HepG2 (cell line): ENCODE results near the gene RABGAP1. TPM values are rescaled to one million over a fixed set of nuclear protein-coding genes. Genes with fewer than 3 reads are reported as not detected.

Experiments used
- KMT2B ChIP-seq: IDR thresholded peaks from 2 replicates; pipeline ENCODE4 v1.6.1; 2016; ENCODE audit warnings: missing genetic modification reagents, missing compliant biosample characterization
- MYNN ChIP-seq: sonication (generic); formaldehyde crosslinking; IDR thresholded peaks from 2 replicates; pipeline ENCODE4 v1.4.0; 2020; ENCODE audit warnings: mild to moderate bottlenecking, low read depth, missing genetic modification reagents
- PHF21A ChIP-seq: sonication (generic); formaldehyde crosslinking; IDR thresholded peaks from 2 replicates; pipeline ENCODE4 v1.5.0; 2020; ENCODE audit warnings: mild to moderate bottlenecking, missing genetic modification reagents
- SUZ12 ChIP-seq: fragments of 150-350 bp; IDR thresholded peaks from 2 replicates; pipeline ENCODE4 v1.6.1; 2014; ENCODE audit warnings: low read depth, low read length
- TBL1XR1 ChIP-seq: fragments of 150-350 bp; IDR thresholded peaks from 2 replicates; pipeline ENCODE4 v1.6.1; 2014; ENCODE audit warnings: borderline replicate concordance, low read length; ENCODE audit not compliant: partially characterized antibody
- ZKSCAN8 ChIP-seq: IDR thresholded peaks from 2 replicates; pipeline ENCODE4 v1.6.1; 2016; ENCODE audit warnings: borderline replicate concordance, missing genetic modification reagents, missing compliant biosample characterization
- ZMYM4 ChIP-seq: sonication (generic); formaldehyde crosslinking; IDR thresholded peaks from 2 replicates; pipeline ENCODE4 v1.8.1; 2023; ENCODE audit warnings: mild to moderate bottlenecking, missing genetic modification reagents
- ZNF263 ChIP-seq: sonication (generic); formaldehyde crosslinking; IDR thresholded peaks from 2 replicates; pipeline ENCODE4 v1.4.0; 2020; ENCODE audit warnings: missing genetic modification reagents
- ZNF441 ChIP-seq: sonication (generic); formaldehyde crosslinking; IDR thresholded peaks from 2 replicates; pipeline ENCODE4 v1.7.0; 2021; ENCODE audit warnings: missing genetic modification reagents, borderline replicate concordance
- ZNF510 ChIP-seq: sonication (generic); formaldehyde crosslinking; IDR thresholded peaks from 2 replicates; pipeline ENCODE4 v1.4.0; 2020; ENCODE audit warnings: low read depth, mild to moderate bottlenecking, missing genetic modification reagents
- ZNF546 ChIP-seq: sonication (generic); formaldehyde crosslinking; conservative IDR thresholded peaks from 2 replicates; pipeline ENCODE4 v1.8.1; 2023; ENCODE audit warnings: mild to moderate bottlenecking, missing genetic modification reagents
- ZNF850 ChIP-seq: sonication (generic); formaldehyde crosslinking; conservative IDR thresholded peaks from 2 replicates; pipeline ENCODE4 v1.9.0; 2021; ENCODE audit warnings: mild to moderate bottlenecking, missing genetic modification reagents
- ZSCAN25 ChIP-seq: sonication (generic); formaldehyde crosslinking; IDR thresholded peaks from 2 replicates; pipeline ENCODE4 v1.8.0; 2022; ENCODE audit warnings: mild to moderate bottlenecking, missing genetic modification reagents
- polyA plus RNA-seq, 8 experiments: library from polyadenylated mRNA; depleted of rRNA in 3 of 8; stranded (reverse) in 7 of 8; unstranded in 1 of 8; fragments of >200 nt; fragmentation: Illumina TruSeq in 4 of 8; extraction: Trizol in 4 of 8; gene quantifications; 2 replicates each; pipeline versions ENCODE4 v1.2.1 to v1.2.3, GENCODE V29; 2011 to 2016; ENCODE audit warnings: low read depth in 4 of 8, missing spikeins in 1 of 8, mixed read lengths in 1 of 8; ENCODE audit not compliant: insufficient read depth in 1 of 8
- total RNA-seq, 5 experiments: library from RNA; depleted of rRNA; stranded (reverse); fragments of >200 nt; fragmentation: Illumina TruSeq; extraction: Trizol; gene quantifications; 2 replicates each; pipeline ENCODE4 v1.2.3, GENCODE V29; 2016; ENCODE audit warnings: low read depth in 1 of 5
- TF ChIP-seq, protein P1 (sequence below): sonication (generic); formaldehyde crosslinking; IDR thresholded peaks from 2 replicates; pipeline ENCODE4 v1.4.0; 2020; ENCODE audit warnings: missing genetic modification reagents, borderline replicate concordance
- TF ChIP-seq, protein P2 (sequence below): sonication (generic); formaldehyde crosslinking; IDR thresholded peaks from 2 replicates; pipeline ENCODE4 v1.4.0; 2020; ENCODE audit warnings: missing genetic modification reagents
- TF ChIP-seq, protein P3 (sequence below): fragments of 450-650 bp; IDR thresholded peaks from 2 replicates; pipeline ENCODE4 v1.6.1; 2016
- TF ChIP-seq, protein P4 (sequence below): sonication (generic); formaldehyde crosslinking; IDR thresholded peaks from 2 replicates; pipeline ENCODE4 v1.4.0; 2020; ENCODE audit warnings: low read depth, mild to moderate bottlenecking, missing genetic modification reagents
- TF ChIP-seq, protein P5 (sequence below): IDR thresholded peaks from 2 replicates; pipeline ENCODE4 v1.6.1; 2012; ENCODE audit warnings: inconsistent platforms
- TF ChIP-seq, protein P6 (sequence below): IDR thresholded peaks from 2 replicates; pipeline ENCODE4 v1.6.1; 2012; ENCODE audit warnings: low read length, improper control_type of control experiment
- TF ChIP-seq, protein P7 (sequence below): IDR thresholded peaks from 2 replicates; pipeline ENCODE4 v1.6.1; 2018; ENCODE audit warnings: missing genetic modification reagents, mild to moderate bottlenecking, missing compliant biosample characterization

Gene RABGAP1
- total and polyA plus RNA-seq, 2 of the 13 experiments (the other 11 are each of a cell fraction or from before 2014, with no cell fraction given): 19.1 to 19.3 TPM

- TF ChIP-seq ZNF263 (peak; percentile 20; the same call in 1 of the 2 replicates), PHF21A (CRISPR knock-in tag) (peak; percentile 75; the same call in 1 of the 2 replicates), ZNF441 (CRISPR knock-in tag) (peak; percentile 24; the same call in 1 of the 2 replicates), ZMYM4 (peak; percentile 52), MYNN (CRISPR knock-in tag) (no peak), ZSCAN25 (CRISPR knock-in tag) (no peak), ZNF510 (CRISPR knock-in tag) (no peak), SUZ12 (no peak), KMT2B (CRISPR knock-in tag) (no peak), TBL1XR1 (no peak), ZKSCAN8 (0 out of 2 replicates have a peak, but pooled peaks have one; percentile 40), ZNF546 (no peak), ZNF850 (CRISPR knock-in tag) (no peak)
- TF ChIP-seq, protein P1, sequence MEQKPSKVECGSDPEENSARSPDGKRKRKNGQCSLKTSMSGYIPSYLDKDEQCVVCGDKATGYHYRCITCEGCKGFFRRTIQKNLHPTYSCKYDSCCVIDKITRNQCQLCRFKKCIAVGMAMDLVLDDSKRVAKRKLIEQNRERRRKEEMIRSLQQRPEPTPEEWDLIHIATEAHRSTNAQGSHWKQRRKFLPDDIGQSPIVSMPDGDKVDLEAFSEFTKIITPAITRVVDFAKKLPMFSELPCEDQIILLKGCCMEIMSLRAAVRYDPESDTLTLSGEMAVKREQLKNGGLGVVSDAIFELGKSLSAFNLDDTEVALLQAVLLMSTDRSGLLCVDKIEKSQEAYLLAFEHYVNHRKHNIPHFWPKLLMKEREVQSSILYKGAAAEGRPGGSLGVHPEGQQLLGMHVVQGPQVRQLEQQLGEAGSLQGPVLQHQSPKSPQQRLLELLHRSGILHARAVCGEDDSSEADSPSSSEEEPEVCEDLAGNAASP: peak; percentile 54; the same call in 1 of the 2 replicates
- TF ChIP-seq, protein P2, sequence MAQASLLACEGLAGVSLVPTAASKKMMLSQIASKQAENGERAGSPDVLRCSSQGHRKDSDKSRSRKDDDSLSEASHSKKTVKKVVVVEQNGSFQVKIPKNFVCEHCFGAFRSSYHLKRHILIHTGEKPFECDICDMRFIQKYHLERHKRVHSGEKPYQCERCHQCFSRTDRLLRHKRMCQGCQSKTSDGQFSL (CRISPR knock-in tag): no peak
- TF ChIP-seq, protein P3, sequence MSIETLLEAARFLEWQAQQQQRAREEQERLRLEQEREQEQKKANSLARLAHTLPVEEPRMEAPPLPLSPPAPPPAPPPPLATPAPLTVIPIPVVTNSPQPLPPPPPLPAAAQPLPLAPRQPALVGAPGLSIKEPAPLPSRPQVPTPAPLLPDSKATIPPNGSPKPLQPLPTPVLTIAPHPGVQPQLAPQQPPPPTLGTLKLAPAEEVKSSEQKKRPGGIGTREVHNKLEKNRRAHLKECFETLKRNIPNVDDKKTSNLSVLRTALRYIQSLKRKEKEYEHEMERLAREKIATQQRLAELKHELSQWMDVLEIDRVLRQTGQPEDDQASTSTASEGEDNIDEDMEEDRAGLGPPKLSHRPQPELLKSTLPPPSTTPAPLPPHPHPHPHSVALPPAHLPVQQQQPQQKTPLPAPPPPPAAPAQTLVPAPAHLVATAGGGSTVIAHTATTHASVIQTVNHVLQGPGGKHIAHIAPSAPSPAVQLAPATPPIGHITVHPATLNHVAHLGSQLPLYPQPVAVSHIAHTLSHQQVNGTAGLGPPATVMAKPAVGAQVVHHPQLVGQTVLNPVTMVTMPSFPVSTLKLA: no peak
- TF ChIP-seq, protein P4, sequence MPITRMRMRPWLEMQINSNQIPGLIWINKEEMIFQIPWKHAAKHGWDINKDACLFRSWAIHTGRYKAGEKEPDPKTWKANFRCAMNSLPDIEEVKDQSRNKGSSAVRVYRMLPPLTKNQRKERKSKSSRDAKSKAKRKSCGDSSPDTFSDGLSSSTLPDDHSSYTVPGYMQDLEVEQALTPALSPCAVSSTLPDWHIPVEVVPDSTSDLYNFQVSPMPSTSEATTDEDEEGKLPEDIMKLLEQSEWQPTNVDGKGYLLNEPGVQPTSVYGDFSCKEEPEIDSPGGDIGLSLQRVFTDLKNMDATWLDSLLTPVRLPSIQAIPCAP (CRISPR knock-in tag): no peak
- TF ChIP-seq, protein P5, sequence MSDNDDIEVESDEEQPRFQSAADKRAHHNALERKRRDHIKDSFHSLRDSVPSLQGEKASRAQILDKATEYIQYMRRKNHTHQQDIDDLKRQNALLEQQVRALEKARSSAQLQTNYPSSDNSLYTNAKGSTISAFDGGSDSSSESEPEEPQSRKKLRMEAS: 0 out of 2 replicates have a peak, but pooled peaks have one; percentile 24
- TF ChIP-seq, protein P6, sequence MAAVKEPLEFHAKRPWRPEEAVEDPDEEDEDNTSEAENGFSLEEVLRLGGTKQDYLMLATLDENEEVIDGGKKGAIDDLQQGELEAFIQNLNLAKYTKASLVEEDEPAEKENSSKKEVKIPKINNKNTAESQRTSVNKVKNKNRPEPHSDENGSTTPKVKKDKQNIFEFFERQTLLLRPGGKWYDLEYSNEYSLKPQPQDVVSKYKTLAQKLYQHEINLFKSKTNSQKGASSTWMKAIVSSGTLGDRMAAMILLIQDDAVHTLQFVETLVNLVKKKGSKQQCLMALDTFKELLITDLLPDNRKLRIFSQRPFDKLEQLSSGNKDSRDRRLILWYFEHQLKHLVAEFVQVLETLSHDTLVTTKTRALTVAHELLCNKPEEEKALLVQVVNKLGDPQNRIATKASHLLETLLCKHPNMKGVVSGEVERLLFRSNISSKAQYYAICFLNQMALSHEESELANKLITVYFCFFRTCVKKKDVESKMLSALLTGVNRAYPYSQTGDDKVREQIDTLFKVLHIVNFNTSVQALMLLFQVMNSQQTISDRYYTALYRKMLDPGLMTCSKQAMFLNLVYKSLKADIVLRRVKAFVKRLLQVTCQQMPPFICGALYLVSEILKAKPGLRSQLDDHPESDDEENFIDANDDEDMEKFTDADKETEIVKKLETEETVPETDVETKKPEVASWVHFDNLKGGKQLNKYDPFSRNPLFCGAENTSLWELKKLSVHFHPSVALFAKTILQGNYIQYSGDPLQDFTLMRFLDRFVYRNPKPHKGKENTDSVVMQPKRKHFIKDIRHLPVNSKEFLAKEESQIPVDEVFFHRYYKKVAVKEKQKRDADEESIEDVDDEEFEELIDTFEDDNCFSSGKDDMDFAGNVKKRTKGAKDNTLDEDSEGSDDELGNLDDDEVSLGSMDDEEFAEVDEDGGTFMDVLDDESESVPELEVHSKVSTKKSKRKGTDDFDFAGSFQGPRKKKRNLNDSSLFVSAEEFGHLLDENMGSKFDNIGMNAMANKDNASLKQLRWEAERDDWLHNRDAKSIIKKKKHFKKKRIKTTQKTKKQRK: no peak
- TF ChIP-seq, protein P7, sequence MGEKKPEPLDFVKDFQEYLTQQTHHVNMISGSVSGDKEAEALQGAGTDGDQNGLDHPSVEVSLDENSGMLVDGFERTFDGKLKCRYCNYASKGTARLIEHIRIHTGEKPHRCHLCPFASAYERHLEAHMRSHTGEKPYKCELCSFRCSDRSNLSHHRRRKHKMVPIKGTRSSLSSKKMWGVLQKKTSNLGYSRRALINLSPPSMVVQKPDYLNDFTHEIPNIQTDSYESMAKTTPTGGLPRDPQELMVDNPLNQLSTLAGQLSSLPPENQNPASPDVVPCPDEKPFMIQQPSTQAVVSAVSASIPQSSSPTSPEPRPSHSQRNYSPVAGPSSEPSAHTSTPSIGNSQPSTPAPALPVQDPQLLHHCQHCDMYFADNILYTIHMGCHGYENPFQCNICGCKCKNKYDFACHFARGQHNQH (CRISPR knock-in tag): no peak; the same call in none of the 2 replicates
Observed at GRCh38 chr9:123087359-123087888, 146.6 kb downstream of the RABGAP1 start (continued).
